WTC11 (cell line): ENCODE data around the gene RCAN1. TPM values are rescaled to one million over a fixed set of nuclear protein-coding genes. Genes with fewer than 3 reads are reported as not detected.

Experiments
- ATAC-seq: fragments of 200-7000 bp; cut with Tn5 transposase; 2 replicates; pipeline ENCODE4 v1.10.0; 2021; ENCODE audit warnings: mild to moderate bottlenecking, moderate library complexity
- CTCF ChIA-PET: fragments of 300-600 bp; sonication (Branson Sonifier 250); formaldehyde crosslinking; loops from one replicate; lab custom pipeline; 2021; ENCODE audit warnings: antibody characterized with exemption; lab: Charles Lee
- POLR2A ChIA-PET: fragments of 350-600 bp; sonication (Branson Sonifier 250); formaldehyde crosslinking; loops from one replicate; lab custom pipeline; 2021; ENCODE audit warnings: antibody characterized with exemption; lab: Charles Lee
- DNase-seq: peaks from one replicate; pipeline ENCODE4 v3.0.0; 2021; ENCODE audit warnings: low spot score
- H3K27ac Mint-ChIP-seq: 2 replicates; pipeline ENCODE4 v1.8.0; 2021; ENCODE audit warnings: mixed read lengths
- H3K27me3 Mint-ChIP-seq: 2 replicates; pipeline ENCODE4 v1.8.0; 2021; ENCODE audit warnings: low read depth, mild to moderate bottlenecking, moderate library complexity, mixed read lengths
- H3K36me3 Mint-ChIP-seq: 2 replicates; pipeline ENCODE4 v1.8.0; 2021; ENCODE audit warnings: mixed read lengths
- H3K4me1 Mint-ChIP-seq: 2 replicates; pipeline ENCODE4 v1.8.0; 2022; ENCODE audit warnings: mixed read lengths
- H3K4me3 Mint-ChIP-seq: 2 replicates; pipeline ENCODE4 v1.8.0; 2021; ENCODE audit warnings: mild to moderate bottlenecking, moderate library complexity, mixed read lengths
- H3K9me3 Mint-ChIP-seq: 2 replicates; pipeline ENCODE4 v1.8.0; 2021; ENCODE audit warnings: mixed read lengths
- ATF1 ChIP-seq: sonication (generic); formaldehyde crosslinking; IDR thresholded peaks from 2 replicates; pipeline ENCODE4 v1.8.1; 2023; ENCODE audit warnings: mild to moderate bottlenecking, moderate library complexity, missing genetic modification reagents
- ATF3 ChIP-seq: sonication (generic); formaldehyde crosslinking; conservative IDR thresholded peaks from 2 replicates; pipeline ENCODE4 v1.8.1; 2022; ENCODE audit warnings: mild to moderate bottlenecking, missing genetic modification reagents
- CREB1 ChIP-seq: sonication (generic); formaldehyde crosslinking; IDR thresholded peaks from 2 replicates; pipeline ENCODE4 v1.8.0; 2023; ENCODE audit warnings: mild to moderate bottlenecking, missing genetic modification reagents
- E2F5 ChIP-seq: sonication (generic); formaldehyde crosslinking; IDR thresholded peaks from 2 replicates; pipeline ENCODE4 v1.8.1; 2022; ENCODE audit warnings: mild to moderate bottlenecking, moderate library complexity, missing genetic modification reagents
- ELF4 ChIP-seq: sonication (generic); formaldehyde crosslinking; IDR thresholded peaks from 2 replicates; pipeline ENCODE4 v1.8.1; 2022; ENCODE audit warnings: low read depth, mild to moderate bottlenecking, moderate library complexity, missing genetic modification reagents
- ERG ChIP-seq: fragments of 250-450 bp; sonication (Bioruptor Pico); IDR thresholded peaks from 2 replicates; pipeline ENCODE4 v1.8.0; 2021; ENCODE audit warnings: mild to moderate bottlenecking
- ETV6 ChIP-seq: sonication (generic); formaldehyde crosslinking; IDR thresholded peaks from 2 replicates; pipeline ENCODE4 v1.8.1; 2022; ENCODE audit warnings: mild to moderate bottlenecking, missing genetic modification reagents
- FOXK1 ChIP-seq: sonication (generic); formaldehyde crosslinking; IDR thresholded peaks from 2 replicates; pipeline ENCODE4 v1.8.0; 2022; ENCODE audit warnings: mild to moderate bottlenecking, moderate library complexity, missing genetic modification reagents
- NFE2L1 ChIP-seq: sonication (generic); formaldehyde crosslinking; IDR thresholded peaks from 2 replicates; pipeline ENCODE4 v1.8.1; 2023; ENCODE audit warnings: missing genetic modification reagents
- NR3C1 ChIP-seq: sonication (generic); formaldehyde crosslinking; conservative IDR thresholded peaks from 2 replicates; pipeline ENCODE4 v1.8.1; 2023; ENCODE audit warnings: low read depth, mild to moderate bottlenecking, missing genetic modification reagents
- RELA ChIP-seq: sonication (generic); formaldehyde crosslinking; IDR thresholded peaks from 2 replicates; pipeline ENCODE4 v1.8.1; 2022; ENCODE audit warnings: missing genetic modification reagents, mild to moderate bottlenecking, borderline replicate concordance
- SOX15 ChIP-seq: fragments of 250-450 bp; sonication (Bioruptor Pico); IDR thresholded peaks from 2 replicates; pipeline ENCODE4 v1.9.0; 2021; ENCODE audit warnings: mild to moderate bottlenecking
- SP1 ChIP-seq: sonication (generic); formaldehyde crosslinking; conservative IDR thresholded peaks from 2 replicates; pipeline ENCODE4 v1.8.1; 2022; ENCODE audit warnings: missing genetic modification reagents
- TEAD4 ChIP-seq: sonication (generic); formaldehyde crosslinking; IDR thresholded peaks from 2 replicates; pipeline ENCODE4 v1.8.0; 2022; ENCODE audit warnings: mild to moderate bottlenecking, missing genetic modification reagents
- ZBTB21 ChIP-seq: sonication (generic); formaldehyde crosslinking; IDR thresholded peaks from 2 replicates; pipeline ENCODE4 v1.8.1; 2023; ENCODE audit warnings: mild to moderate bottlenecking, missing genetic modification reagents, borderline replicate concordance
- ZNF121 ChIP-seq: sonication (generic); formaldehyde crosslinking; IDR thresholded peaks from 2 replicates; pipeline ENCODE4 v1.8.0; 2023; ENCODE audit warnings: missing genetic modification reagents
- ZNF281 ChIP-seq: sonication (generic); formaldehyde crosslinking; IDR thresholded peaks from 2 replicates; pipeline ENCODE4 v1.8.0; 2023; ENCODE audit warnings: mild to moderate bottlenecking, missing genetic modification reagents
- total RNA-seq: library from RNA; stranded (reverse); gene quantifications from 3 replicates; pipeline ENCODE4 v1.2.3, GENCODE V29; 2021
- TF ChIP-seq, protein P1 (sequence below): sonication (generic); formaldehyde crosslinking; IDR thresholded peaks from 2 replicates; pipeline ENCODE4 v1.8.0; 2022; ENCODE audit warnings: mild to moderate bottlenecking, missing genetic modification reagents
- TF ChIP-seq, protein P2 (sequence below): fragments of 250-450 bp; sonication (Bioruptor Pico); IDR thresholded peaks from 2 replicates; pipeline ENCODE4 v1.9.0; 2021; ENCODE audit warnings: mild to moderate bottlenecking, borderline replicate concordance
- TF ChIP-seq, protein P3 (sequence below): sonication (generic); formaldehyde crosslinking; IDR thresholded peaks from 2 replicates; pipeline ENCODE4 v1.8.1; 2023; ENCODE audit warnings: mild to moderate bottlenecking, moderate library complexity, missing genetic modification reagents

Gene RCAN1
- total RNA-seq, 1 experiment from 2014 or later, result 5.9 TPM

GRCh38 chr21:34501716-34502115 is 113.2 kb downstream of the RCAN1 start:
- H3K27me3 Mint-ChIP-seq, result peaks cover 6% of the 10 kb centered on the region
- no peak overlapping the region for H3K4me3 Mint-ChIP-seq
- H3K9me3 Mint-ChIP-seq, result peaks cover 26% of the 10 kb centered on the region
- TF ChIP-seq ZBTB21 (CRISPR knock-in tag) (no peak), ETV6 (CRISPR knock-in tag) (no peak), ATF3 (CRISPR knock-in tag) (no peak), ZNF121 (CRISPR knock-in tag) (no peak), CREB1 (CRISPR knock-in tag) (no peak), ELF4 (no peak), ATF1 (CRISPR knock-in tag) (no peak), FOXK1 (CRISPR knock-in tag) (no peak), SOX15 (CRISPR knock-in tag) (no peak), NR3C1 (no peak), TEAD4 (no peak), E2F5 (no peak), RELA (CRISPR knock-in tag) (no peak), ZNF281 (no peak), ERG (CRISPR knock-in tag) (no peak), NFE2L1 (CRISPR knock-in tag) (no peak), SP1 (CRISPR knock-in tag) (no peak)
- TF ChIP-seq, protein P1, sequence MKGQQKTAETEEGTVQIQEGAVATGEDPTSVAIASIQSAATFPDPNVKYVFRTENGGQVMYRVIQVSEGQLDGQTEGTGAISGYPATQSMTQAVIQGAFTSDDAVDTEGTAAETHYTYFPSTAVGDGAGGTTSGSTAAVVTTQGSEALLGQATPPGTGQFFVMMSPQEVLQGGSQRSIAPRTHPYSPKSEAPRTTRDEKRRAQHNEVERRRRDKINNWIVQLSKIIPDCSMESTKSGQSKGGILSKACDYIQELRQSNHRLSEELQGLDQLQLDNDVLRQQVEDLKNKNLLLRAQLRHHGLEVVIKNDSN (CRISPR knock-in tag), result no peak
- TF ChIP-seq, protein P2, sequence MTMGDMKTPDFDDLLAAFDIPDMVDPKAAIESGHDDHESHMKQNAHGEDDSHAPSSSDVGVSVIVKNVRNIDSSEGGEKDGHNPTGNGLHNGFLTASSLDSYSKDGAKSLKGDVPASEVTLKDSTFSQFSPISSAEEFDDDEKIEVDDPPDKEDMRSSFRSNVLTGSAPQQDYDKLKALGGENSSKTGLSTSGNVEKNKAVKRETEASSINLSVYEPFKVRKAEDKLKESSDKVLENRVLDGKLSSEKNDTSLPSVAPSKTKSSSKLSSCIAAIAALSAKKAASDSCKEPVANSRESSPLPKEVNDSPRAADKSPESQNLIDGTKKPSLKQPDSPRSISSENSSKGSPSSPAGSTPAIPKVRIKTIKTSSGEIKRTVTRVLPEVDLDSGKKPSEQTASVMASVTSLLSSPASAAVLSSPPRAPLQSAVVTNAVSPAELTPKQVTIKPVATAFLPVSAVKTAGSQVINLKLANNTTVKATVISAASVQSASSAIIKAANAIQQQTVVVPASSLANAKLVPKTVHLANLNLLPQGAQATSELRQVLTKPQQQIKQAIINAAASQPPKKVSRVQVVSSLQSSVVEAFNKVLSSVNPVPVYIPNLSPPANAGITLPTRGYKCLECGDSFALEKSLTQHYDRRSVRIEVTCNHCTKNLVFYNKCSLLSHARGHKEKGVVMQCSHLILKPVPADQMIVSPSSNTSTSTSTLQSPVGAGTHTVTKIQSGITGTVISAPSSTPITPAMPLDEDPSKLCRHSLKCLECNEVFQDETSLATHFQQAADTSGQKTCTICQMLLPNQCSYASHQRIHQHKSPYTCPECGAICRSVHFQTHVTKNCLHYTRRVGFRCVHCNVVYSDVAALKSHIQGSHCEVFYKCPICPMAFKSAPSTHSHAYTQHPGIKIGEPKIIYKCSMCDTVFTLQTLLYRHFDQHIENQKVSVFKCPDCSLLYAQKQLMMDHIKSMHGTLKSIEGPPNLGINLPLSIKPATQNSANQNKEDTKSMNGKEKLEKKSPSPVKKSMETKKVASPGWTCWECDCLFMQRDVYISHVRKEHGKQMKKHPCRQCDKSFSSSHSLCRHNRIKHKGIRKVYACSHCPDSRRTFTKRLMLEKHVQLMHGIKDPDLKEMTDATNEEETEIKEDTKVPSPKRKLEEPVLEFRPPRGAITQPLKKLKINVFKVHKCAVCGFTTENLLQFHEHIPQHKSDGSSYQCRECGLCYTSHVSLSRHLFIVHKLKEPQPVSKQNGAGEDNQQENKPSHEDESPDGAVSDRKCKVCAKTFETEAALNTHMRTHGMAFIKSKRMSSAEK (CRISPR knock-in tag), result no peak
- TF ChIP-seq, protein P3, sequence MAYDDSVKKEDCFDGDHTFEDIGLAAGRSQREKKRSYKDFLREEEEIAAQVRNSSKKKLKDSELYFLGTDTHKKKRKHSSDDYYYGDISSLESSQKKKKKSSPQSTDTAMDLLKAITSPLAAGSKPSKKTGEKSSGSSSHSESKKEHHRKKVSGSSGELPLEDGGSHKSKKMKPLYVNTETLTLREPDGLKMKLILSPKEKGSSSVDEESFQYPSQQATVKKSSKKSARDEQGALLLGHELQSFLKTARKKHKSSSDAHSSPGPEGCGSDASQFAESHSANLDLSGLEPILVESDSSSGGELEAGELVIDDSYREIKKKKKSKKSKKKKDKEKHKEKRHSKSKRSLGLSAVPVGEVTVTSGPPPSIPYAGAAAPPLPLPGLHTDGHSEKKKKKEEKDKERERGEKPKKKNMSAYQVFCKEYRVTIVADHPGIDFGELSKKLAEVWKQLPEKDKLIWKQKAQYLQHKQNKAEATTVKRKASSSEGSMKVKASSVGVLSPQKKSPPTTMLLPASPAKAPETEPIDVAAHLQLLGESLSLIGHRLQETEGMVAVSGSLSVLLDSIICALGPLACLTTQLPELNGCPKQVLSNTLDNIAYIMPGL (CRISPR knock-in tag), result no peak
- H3K36me3 Mint-ChIP-seq, result peaks cover 9% of the 10 kb centered on the region; the same call in 1 of the 2 replicates
- H3K4me1 Mint-ChIP-seq, result no peaks in the 10 kb centered on the region
- CTCF ChIA-PET, result interaction anchor here (1.1 to 2.5 kb wide), 2 partner anchors 9 to 101 kb away, joined by 4 to 12 read pairs; no protein-coding TSS in a partner anchor
- no peak for ATAC-seq
- DNase-seq, result no peak
- no peak overlapping the region for H3K27ac Mint-ChIP-seq
- POLR2A ChIA-PET, result no interaction called here
